ENCODE results near the gene MAP3K20.
"Not testable (repeated sequence)": the region's sequence is repeated elsewhere in the genome, so short reads cannot be mapped to it uniquely, and the experiment has no call there.

Gene MAP3K20

GRCh38 chr2:173204316-173204715, 128.7 kb downstream of the MAP3K20 start:
- no peak for TF ChIP-seq CTCF (IDR thresholded peaks at IDR 0.05; ENCODE audit: control extremely low read depth, extremely low read depth, low read depth, missing control alignments)
- DNase-seq (ENCODE audit: extremely low spot score) = no peak
- POLR2A ChIA-PET = no interaction called here
- CTCF ChIA-PET = interaction anchor here (0.7 to 1.3 kb wide), 3 partner anchors 53 to 177 kb away, joined by 4 to 5 read pairs (median 4); no protein-coding TSS in a partner anchor

- ChIA-PET POLR2A (no interaction called here), CTCF (interaction anchor here (1.7 to 7.8 kb wide), 2 partner anchors 13 to 180 kb away, joined by 4 to 323 read pairs; no protein-coding TSS in a partner anchor)
- TF ChIP-seq CTCF (IDR thresholded peaks at IDR 0.05; ENCODE audit: control extremely low read depth, extremely low read depth, low read depth, missing control alignments) = no peak
- DNase-seq (ENCODE audit: extremely low spot score) = no peak
Measured at GRCh38 chr2:173205375-173205774, 129.7 kb downstream of the MAP3K20 start.

GRCh38 chr2:173207124-173207523, 131.5 kb downstream of the MAP3K20 start:
- POLR2A ChIA-PET; DNase-seq (ENCODE audit: extremely low spot score): not testable (repeated sequence)
- CTCF ChIA-PET = interaction anchor here (0.7 to 7.8 kb wide), 3 partner anchors 12 to 182 kb away, joined by 3 to 323 read pairs (median 5); no protein-coding TSS in a partner anchor

GRCh38 chr2:173210270-173211196, 134.9 kb downstream of the MAP3K20 start:
- POLR2A ChIA-PET = no interaction called here

GRCh38 chr2:173213181-173213580, 137.5 kb downstream of the MAP3K20 start:
- no peak for TF ChIP-seq CTCF (IDR thresholded peaks at IDR 0.05; ENCODE audit: control extremely low read depth, extremely low read depth, low read depth, missing control alignments)
- POLR2A ChIA-PET = no interaction called here
- CTCF ChIA-PET = interaction anchor here (3.1 to 7.8 kb wide), 3 partner anchors 58 to 188 kb away, joined by 10 to 323 read pairs (median 92); no protein-coding TSS in a partner anchor
- no peak for DNase-seq (ENCODE audit: extremely low spot score)

More at GRCh38 chr2:173210270-173211196, 134.9 kb downstream of the MAP3K20 start:
- CTCF ChIA-PET = interaction anchor here (0.6 to 7.8 kb wide), 57 partner anchors 9 to 1132 kb away, joined by 3 to 323 read pairs (median 5); partner anchors contain the start of gene MAP3K20
- DNase-seq (ENCODE audit: extremely low spot score) = peak; percentile 62
- peak; percentile 90 for TF ChIP-seq CTCF (IDR thresholded peaks at IDR 0.05; ENCODE audit: control extremely low read depth, extremely low read depth, low read depth, missing control alignments)

- POLR2A ChIA-PET = no interaction called here
- TF ChIP-seq CTCF (IDR thresholded peaks at IDR 0.05; ENCODE audit: control extremely low read depth, extremely low read depth, low read depth, missing control alignments) = no peak
- DNase-seq (ENCODE audit: extremely low spot score) = no peak
- CTCF ChIA-PET = interaction anchor here (7.0 kb wide), 1 partner anchor 185 kb away, joined by 92 read pairs; no protein-coding TSS in a partner anchor
Measured at GRCh38 chr2:173214213-173214612, 138.6 kb downstream of the MAP3K20 start.

GRCh38 chr2:173215316-173215715, 139.7 kb downstream of the MAP3K20 start:
- no peak for TF ChIP-seq CTCF (IDR thresholded peaks at IDR 0.05; ENCODE audit: control extremely low read depth, extremely low read depth, low read depth, missing control alignments)
- CTCF ChIA-PET = interaction anchor here (1.1 to 7.0 kb wide), 3 partner anchors 58 to 186 kb away, joined by 3 to 92 read pairs (median 4); no protein-coding TSS in a partner anchor

More at GRCh38 chr2:173215316-173215715, 139.7 kb downstream of the MAP3K20 start:
- DNase-seq (ENCODE audit: extremely low spot score) = no peak
- POLR2A ChIA-PET = no interaction called here
